HepG2 (cell line): ENCODE results near the gene GADD45A. TPM values are rescaled to one million over a fixed set of nuclear protein-coding genes. Genes with fewer than 3 reads are reported as not detected.

ENCODE experiments used
- AKAP8 ChIP-seq: sonication (generic); formaldehyde crosslinking; IDR thresholded peaks from 2 replicates; pipeline ENCODE4 v1.5.1; 2020; ENCODE audit warnings: mild to moderate bottlenecking, missing genetic modification reagents
- ARNT ChIP-seq: fragments of 450-650 bp; IDR thresholded peaks from 2 replicates; pipeline ENCODE4 v1.6.1; 2017
- ARNT2 ChIP-seq: sonication (generic); formaldehyde crosslinking; IDR thresholded peaks from 2 replicates; pipeline ENCODE4 v1.8.0; 2022; ENCODE audit warnings: mild to moderate bottlenecking, low read depth, missing genetic modification reagents, moderate library complexity
- CBX5 ChIP-seq: sonication (generic); formaldehyde crosslinking; IDR thresholded peaks from 2 replicates; pipeline ENCODE4 v1.4.0; 2020; ENCODE audit warnings: missing genetic modification reagents, borderline replicate concordance
- CREM ChIP-seq, 2 experiments: sonication (generic) in 1 of 2; formaldehyde crosslinking in 1 of 2; IDR thresholded peaks; 2 replicates each; pipeline versions ENCODE4 v1.4.0 to v1.6.1; 2016 to 2020; ENCODE audit warnings: antibody characterized with exemption in 1 of 2, mild to moderate bottlenecking in 1 of 2, missing genetic modification reagents in 1 of 2
- EHMT2 ChIP-seq: fragments of 200-600 bp; sonication (generic); IDR thresholded peaks from 2 replicates; pipeline ENCODE4 v1.7.0; 2017; ENCODE audit warnings: antibody characterized with exemption, low read depth, low read length, borderline replicate concordance
- FOSL1 ChIP-seq: sonication (generic); formaldehyde crosslinking; IDR thresholded peaks from 2 replicates; pipeline ENCODE4 v1.9.0; 2021; ENCODE audit warnings: missing genetic modification reagents, borderline replicate concordance
- HMG20B ChIP-seq: conservative IDR thresholded peaks from 2 replicates; pipeline ENCODE4 v1.6.1; 2016; ENCODE audit warnings: missing genetic modification reagents, missing compliant biosample characterization
- HOXA3 ChIP-seq: sonication (generic); formaldehyde crosslinking; IDR thresholded peaks from 2 replicates; pipeline ENCODE4 v1.5.0; 2020; ENCODE audit warnings: missing genetic modification reagents
- JUND ChIP-seq: sonication (generic); formaldehyde crosslinking; IDR thresholded peaks from 2 replicates; pipeline ENCODE4 v1.8.0; 2022; ENCODE audit warnings: mild to moderate bottlenecking, missing genetic modification reagents
- KDM6A ChIP-seq: IDR thresholded peaks from 2 replicates; pipeline ENCODE4 v1.6.1; 2016; ENCODE audit warnings: low read depth
- PHF8 ChIP-seq: sonication (generic); formaldehyde crosslinking; IDR thresholded peaks from 2 replicates; pipeline ENCODE4 v1.5.0; 2020; ENCODE audit warnings: missing genetic modification reagents
- POLR2A ChIP-seq, 2 experiments: IDR thresholded peaks; 2 replicates each; pipeline ENCODE4 v1.6.1; 2011; ENCODE audit warnings: low read depth in 2 of 2, low read length in 2 of 2, mild to moderate bottlenecking in 1 of 2, moderate library complexity in 1 of 2; ENCODE audit not compliant: insufficient read depth in 1 of 2
- XBP1 ChIP-seq: sonication (generic); formaldehyde crosslinking; IDR thresholded peaks from 2 replicates; pipeline ENCODE4 v1.5.0; 2020; ENCODE audit warnings: missing genetic modification reagents
- ZNF501 ChIP-seq: sonication (generic); formaldehyde crosslinking; IDR thresholded peaks from 2 replicates; pipeline ENCODE4 v1.5.1; 2020; ENCODE audit warnings: mild to moderate bottlenecking, moderate library complexity, missing genetic modification reagents
- ZNF546 ChIP-seq: sonication (generic); formaldehyde crosslinking; conservative IDR thresholded peaks from 2 replicates; pipeline ENCODE4 v1.8.1; 2023; ENCODE audit warnings: mild to moderate bottlenecking, missing genetic modification reagents
- ZNF773 ChIP-seq: sonication (generic); formaldehyde crosslinking; IDR thresholded peaks from 2 replicates; pipeline ENCODE4 v1.4.0; 2020; ENCODE audit warnings: missing genetic modification reagents, borderline replicate concordance
- ZSCAN31 ChIP-seq: sonication (generic); formaldehyde crosslinking; IDR thresholded peaks from 2 replicates; pipeline ENCODE4 v1.5.0; 2020; ENCODE audit warnings: low read depth, mild to moderate bottlenecking, missing genetic modification reagents
- polyA plus RNA-seq, 8 experiments: library from polyadenylated mRNA; depleted of rRNA in 3 of 8; stranded (reverse) in 7 of 8; unstranded in 1 of 8; fragments of >200 nt; fragmentation: Illumina TruSeq in 4 of 8; extraction: Trizol in 4 of 8; gene quantifications; 2 replicates each; pipeline versions ENCODE4 v1.2.1 to v1.2.3, GENCODE V29; 2011 to 2016; ENCODE audit warnings: low read depth in 4 of 8, missing spikeins in 1 of 8, mixed read lengths in 1 of 8; ENCODE audit not compliant: insufficient read depth in 1 of 8
- total RNA-seq, 5 experiments: library from RNA; depleted of rRNA; stranded (reverse); fragments of >200 nt; fragmentation: Illumina TruSeq; extraction: Trizol; gene quantifications; 2 replicates each; pipeline ENCODE4 v1.2.3, GENCODE V29; 2016; ENCODE audit warnings: low read depth in 1 of 5
- TF ChIP-seq, protein P1 (sequence below): IDR thresholded peaks from 2 replicates; pipeline ENCODE4 v1.6.1; 2016; ENCODE audit warnings: low read depth, control low read depth
- TF ChIP-seq, protein P2 (sequence below), 2 experiments: sonication (generic) in 1 of 2; formaldehyde crosslinking in 1 of 2; IDR thresholded peaks; 2 replicates each; pipeline versions ENCODE4 v1.4.0 to v1.6.1; 2016 to 2020; ENCODE audit warnings: borderline replicate concordance in 1 of 2, low read depth in 1 of 2, mild to moderate bottlenecking in 1 of 2, missing genetic modification reagents in 1 of 2
- TF ChIP-seq, protein P3 (sequence below): sonication (generic); formaldehyde crosslinking; IDR thresholded peaks from 2 replicates; pipeline ENCODE4 v1.4.0; 2020; ENCODE audit warnings: mild to moderate bottlenecking, missing genetic modification reagents

Gene GADD45A
- total and polyA plus RNA-seq, 2 of the 13 experiments (the other 11 are each of a cell fraction or from before 2014, with no cell fraction given): 33.2 to 46.2 TPM

GRCh38 chr1:67700692-67701410 is 15.8 kb downstream of the GADD45A start (continued):
- TF ChIP-seq, protein P1, sequence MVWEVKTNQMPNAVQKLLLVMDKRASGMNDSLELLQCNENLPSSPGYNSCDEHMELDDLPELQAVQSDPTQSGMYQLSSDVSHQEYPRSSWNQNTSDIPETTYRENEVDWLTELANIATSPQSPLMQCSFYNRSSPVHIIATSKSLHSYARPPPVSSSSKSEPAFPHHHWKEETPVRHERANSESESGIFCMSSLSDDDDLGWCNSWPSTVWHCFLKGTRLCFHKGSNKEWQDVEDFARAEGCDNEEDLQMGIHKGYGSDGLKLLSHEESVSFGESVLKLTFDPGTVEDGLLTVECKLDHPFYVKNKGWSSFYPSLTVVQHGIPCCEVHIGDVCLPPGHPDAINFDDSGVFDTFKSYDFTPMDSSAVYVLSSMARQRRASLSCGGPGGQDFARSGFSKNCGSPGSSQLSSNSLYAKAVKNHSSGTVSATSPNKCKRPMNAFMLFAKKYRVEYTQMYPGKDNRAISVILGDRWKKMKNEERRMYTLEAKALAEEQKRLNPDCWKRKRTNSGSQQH (CRISPR knock-in tag): no peak
- TF ChIP-seq, protein P2, sequence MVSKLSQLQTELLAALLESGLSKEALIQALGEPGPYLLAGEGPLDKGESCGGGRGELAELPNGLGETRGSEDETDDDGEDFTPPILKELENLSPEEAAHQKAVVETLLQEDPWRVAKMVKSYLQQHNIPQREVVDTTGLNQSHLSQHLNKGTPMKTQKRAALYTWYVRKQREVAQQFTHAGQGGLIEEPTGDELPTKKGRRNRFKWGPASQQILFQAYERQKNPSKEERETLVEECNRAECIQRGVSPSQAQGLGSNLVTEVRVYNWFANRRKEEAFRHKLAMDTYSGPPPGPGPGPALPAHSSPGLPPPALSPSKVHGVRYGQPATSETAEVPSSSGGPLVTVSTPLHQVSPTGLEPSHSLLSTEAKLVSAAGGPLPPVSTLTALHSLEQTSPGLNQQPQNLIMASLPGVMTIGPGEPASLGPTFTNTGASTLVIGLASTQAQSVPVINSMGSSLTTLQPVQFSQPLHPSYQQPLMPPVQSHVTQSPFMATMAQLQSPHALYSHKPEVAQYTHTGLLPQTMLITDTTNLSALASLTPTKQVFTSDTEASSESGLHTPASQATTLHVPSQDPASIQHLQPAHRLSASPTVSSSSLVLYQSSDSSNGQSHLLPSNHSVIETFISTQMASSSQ (IDR thresholded peaks at IDR 0.05; ENCODE audit: low read depth): peak; percentile 24; the same call in 1 of the 2 replicates
- TF ChIP-seq, protein P2 (CRISPR knock-in tag; IDR thresholded peaks at IDR 0.05; ENCODE audit: borderline replicate concordance): peak; percentile 87
- peak; percentile 60 for TF ChIP-seq ZNF501 (CRISPR knock-in tag)
- TF ChIP-seq JUND (CRISPR knock-in tag): peak; percentile 98
- TF ChIP-seq XBP1: no peak
- no peak for TF ChIP-seq ZNF773 (CRISPR knock-in tag)
- TF ChIP-seq POLR2A (IDR thresholded peaks at IDR 0.05; ENCODE audit: insufficient read depth in 1 of 2, low read depth in 2 of 2, low read length in 2 of 2): peak in 1 of 2 experiments; percentile 23; a peak in 1 of 4 replicates
- TF ChIP-seq ARNT: no peak
- 0 out of 2 replicates have a peak, but pooled peaks have one; percentile 30 for TF ChIP-seq ZSCAN31 (CRISPR knock-in tag)
- TF ChIP-seq PHF8 (CRISPR knock-in tag): peak; percentile 31; the same call in 1 of the 2 replicates
- peak; percentile 50; the same call in 1 of the 2 replicates for TF ChIP-seq KDM6A (CRISPR knock-in tag)
- no peak for TF ChIP-seq ZNF546 (CRISPR knock-in tag)
- TF ChIP-seq EHMT2: no peak
- TF ChIP-seq, protein P3, sequence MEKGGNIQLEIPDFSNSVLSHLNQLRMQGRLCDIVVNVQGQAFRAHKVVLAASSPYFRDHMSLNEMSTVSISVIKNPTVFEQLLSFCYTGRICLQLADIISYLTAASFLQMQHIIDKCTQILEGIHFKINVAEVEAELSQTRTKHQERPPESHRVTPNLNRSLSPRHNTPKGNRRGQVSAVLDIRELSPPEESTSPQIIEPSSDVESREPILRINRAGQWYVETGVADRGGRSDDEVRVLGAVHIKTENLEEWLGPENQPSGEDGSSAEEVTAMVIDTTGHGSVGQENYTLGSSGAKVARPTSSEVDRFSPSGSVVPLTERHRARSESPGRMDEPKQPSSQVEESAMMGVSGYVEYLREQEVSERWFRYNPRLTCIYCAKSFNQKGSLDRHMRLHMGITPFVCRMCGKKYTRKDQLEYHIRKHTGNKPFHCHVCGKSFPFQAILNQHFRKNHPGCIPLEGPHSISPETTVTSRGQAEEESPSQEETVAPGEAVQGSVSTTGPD (CRISPR knock-in tag): no peak
- peak; percentile 59; the same call in 1 of the 2 replicates for TF ChIP-seq ARNT2 (CRISPR knock-in tag)
- TF ChIP-seq HOXA3: peak; percentile 90
- peak; percentile 83; the same call in 1 of the 2 replicates for TF ChIP-seq CREM (IDR thresholded peaks at IDR 0.05)
- TF ChIP-seq CREM (CRISPR knock-in tag; IDR thresholded peaks at IDR 0.05): no peak
- TF ChIP-seq HMG20B (CRISPR knock-in tag): peak; percentile 88
- 0 out of 2 replicates have a peak, but pooled peaks have one; percentile 42 for TF ChIP-seq AKAP8 (CRISPR knock-in tag)
- peak; percentile 57; the same call in 1 of the 2 replicates for TF ChIP-seq CBX5 (CRISPR knock-in tag)
- TF ChIP-seq FOSL1 (CRISPR knock-in tag): peak; percentile 94
